Heart left ventricle (tissue), 16 donors: ENCODE measurements around the gene UFC1. TPM values are rescaled to one million over a fixed set of nuclear protein-coding genes. Genes with fewer than 3 reads are reported as not detected.

ENCODE experiments used
- ATAC-seq, 4 donors: fragments of 200-7000 bp; cut with Tn5 transposase; one replicate each; pipeline ENCODE4 v1.9.1; 2020 to 2022; ENCODE audit warnings: moderate library complexity in 4 of 4, mild to moderate bottlenecking in 3 of 4, moderate number of reproducible peaks in 1 of 4
- DNase-seq, 5 donors: peaks; one replicate each; pipeline ENCODE4 v3.0.0-alpha.2; 2020
- H3K27ac ChIP-seq, 12 donors: fragments of 200-600 bp; sonication (generic) in 4 of 12; one replicate each; pipeline versions ENCODE4 v1.5.0 to v1.8.0; 2016 to 2022; ENCODE audit warnings: mild to moderate bottlenecking in 2 of 12
- H3K27me3 ChIP-seq, 9 donors: fragments of 200-600 bp; sonication (generic) in 2 of 9; one replicate each; pipeline versions ENCODE4 v1.5.1 to v1.8.0; 2016 to 2022; ENCODE audit warnings: mild to moderate bottlenecking in 3 of 9
- H3K36me3 ChIP-seq, 9 donors: fragments of 200-600 bp; sonication (generic) in 2 of 9; one replicate each; pipeline versions ENCODE4 v1.5.0 to v1.8.0; 2018 to 2022; ENCODE audit warnings: mild to moderate bottlenecking in 2 of 9
- H3K4me1 ChIP-seq, 12 donors: fragments of 200-600 bp; sonication (generic) in 4 of 12; one replicate each; pipeline versions ENCODE4 v1.5.0 to v1.8.0; 2016 to 2022; ENCODE audit warnings: mild to moderate bottlenecking in 3 of 12
- H3K4me3 ChIP-seq, 12 donors: fragments of 200-600 bp; sonication (generic) in 4 of 12; one replicate each; pipeline versions ENCODE4 v1.5.0 to v1.8.0; 2017 to 2022; ENCODE audit warnings: mild to moderate bottlenecking in 9 of 12, moderate library complexity in 4 of 12
- H3K9me3 ChIP-seq, 12 donors: fragments of 200-600 bp; sonication (generic) in 4 of 12; one replicate each; pipeline versions ENCODE4 v1.5.0 to v1.8.0; 2016 to 2022; ENCODE audit warnings: mild to moderate bottlenecking in 1 of 12
- POLR2A ChIP-seq, 2 donors: fragments of 450-650 bp; IDR thresholded peaks; one replicate each; pipeline ENCODE4 v1.6.1; 2017; ENCODE audit warnings: antibody characterized with exemption in 2 of 2, mild to moderate bottlenecking in 2 of 2, moderate library complexity in 2 of 2
- WGBS, 4 donors: extraction: QIAGEN DNeasy Blood & Tissue Kit in 2 of 4; methylation state at CpG; one replicate each; pipeline versions ENCODE4 v1.1.5 to v1.1.7; 2013 to 2018; 5-methylcytosine and 5-hydroxymethylcytosine counted together
- intact Hi-C, 10 donors: fragments of 100-400 bp; cut with DNase I; formaldehyde crosslinking; loops; one replicate each; pipeline versions ENCODE4 v1.11.1 to v1.14.2; 2022
- polyA plus RNA-seq, 2 donors: library from polyadenylated mRNA; stranded (reverse); fragments of 200-250 nt; gene quantifications; one replicate each; pipeline ENCODE4 v1.2.3, GENCODE V29; 2013
- total RNA-seq, 9 donors: library from RNA; depleted of rRNA in 2 of 9; stranded (reverse); fragments of >200 nt in 2 of 9; fragmentation: NEBNext Ultra II Directional in 3 of 9; extraction: Animal tissue kit (Norgen Biotek cat#: 25700) in 3 of 9; gene quantifications; one replicate each; pipeline versions ENCODE4 v1.1.0 to v1.2.4, GENCODE V29; 2016 to 2023
- TF ChIP-seq, protein P1 (sequence below), 12 donors: fragments of 200-600 bp; sonication (generic) in 4 of 12; IDR thresholded peaks; one replicate each; pipeline versions ENCODE4 v1.5.0 to v1.8.0; 2018 to 2022; ENCODE audit warnings: antibody characterized with exemption in 12 of 12, mild to moderate bottlenecking in 5 of 12
- donor health status: ischemic (EF 13 %, LVEDD 7.1; RV severe dilation, severe dysfunction).
- donor health status: healthy with polysubstance abuse.
- donor health status: DM: no; HTN: yes; CAD: no.
- donor health status: DM: no; HTN: no; CAD: no.
- donor health status: ischemic (EF 25% LVEDD 6.9; RV normal size, moderate dysfunction).
- donor health status: ischemic (EF 25% LVEDD 5.7; RV mildly dilated, moderate dysfunction).
- donor health status: healthy.
- donor health status: DM: yes; HTN: yes; CAD: no.
- donor health status: ischemic (EF 35%, LVEDD 5.7; RV mildly dilated, moderate dysfunction).
- donor health status: nonischemic (EF 11% LVEDD 7.7; RV severe dilation, severe dysfunction).
- donor health status: DM: yes; HTN: yes; CAD: no.
- donor health status: PGD.
- donor health status: ischemic (EF 29% LVEDD 5.4; RV normal size, mild dysfunction).
- donor health status: nonischemic (EF 23%, LVEDD 6.1; RV moderate dilation, normal function).

Gene UFC1
- total and polyA plus RNA-seq, 11 donors: 54.4 to 131 (median 73.2) TPM

DNA sequence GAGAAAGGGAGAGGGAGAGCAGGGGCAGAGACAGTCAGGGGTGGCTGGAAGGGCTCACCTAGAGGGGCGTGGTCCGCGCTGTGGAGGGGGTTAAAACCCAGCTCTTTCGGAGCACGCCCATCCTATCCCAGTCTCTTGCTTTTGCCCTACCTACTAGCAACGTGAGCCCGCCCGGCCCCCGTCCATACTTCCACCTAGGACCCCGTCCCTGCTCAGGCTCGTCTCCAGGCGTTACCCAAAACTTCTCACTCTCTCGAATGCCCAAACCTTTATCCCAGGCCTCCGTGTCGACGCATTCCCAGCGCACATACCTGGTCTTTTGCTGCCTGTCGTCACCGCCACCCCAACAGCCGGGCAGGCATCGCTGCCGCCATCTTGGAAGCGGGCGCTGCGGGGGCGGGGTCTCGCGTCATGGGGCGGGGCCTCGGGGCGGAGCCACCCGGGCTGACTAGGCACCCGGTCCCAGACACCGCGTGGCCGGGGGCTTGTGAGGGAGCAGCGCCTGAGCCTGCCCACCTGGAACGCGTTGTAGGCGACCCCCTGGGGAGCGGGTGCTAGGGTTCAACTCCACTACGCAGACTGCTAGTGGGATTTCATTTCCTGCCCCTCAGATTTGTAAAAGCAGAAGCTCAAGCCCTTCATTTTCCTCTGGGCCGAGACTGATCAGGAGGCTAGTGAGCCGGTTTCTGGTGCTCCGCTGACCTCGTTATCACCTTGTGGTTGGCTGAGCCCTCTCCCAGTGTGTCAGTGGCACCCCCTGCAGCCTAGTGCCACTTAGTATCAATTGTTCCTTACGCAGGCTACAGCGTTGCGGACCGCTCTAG is 23.5 kb downstream of the UFC1 start, which contains the start of gene B4GALT3:
Gene B4GALT3 (minus strand): TSS at position 396 of the 824 bp plus-strand sequence. CDS start 1,447 bp downstream, outside the sequence.
- TF ChIP-seq, protein P1, sequence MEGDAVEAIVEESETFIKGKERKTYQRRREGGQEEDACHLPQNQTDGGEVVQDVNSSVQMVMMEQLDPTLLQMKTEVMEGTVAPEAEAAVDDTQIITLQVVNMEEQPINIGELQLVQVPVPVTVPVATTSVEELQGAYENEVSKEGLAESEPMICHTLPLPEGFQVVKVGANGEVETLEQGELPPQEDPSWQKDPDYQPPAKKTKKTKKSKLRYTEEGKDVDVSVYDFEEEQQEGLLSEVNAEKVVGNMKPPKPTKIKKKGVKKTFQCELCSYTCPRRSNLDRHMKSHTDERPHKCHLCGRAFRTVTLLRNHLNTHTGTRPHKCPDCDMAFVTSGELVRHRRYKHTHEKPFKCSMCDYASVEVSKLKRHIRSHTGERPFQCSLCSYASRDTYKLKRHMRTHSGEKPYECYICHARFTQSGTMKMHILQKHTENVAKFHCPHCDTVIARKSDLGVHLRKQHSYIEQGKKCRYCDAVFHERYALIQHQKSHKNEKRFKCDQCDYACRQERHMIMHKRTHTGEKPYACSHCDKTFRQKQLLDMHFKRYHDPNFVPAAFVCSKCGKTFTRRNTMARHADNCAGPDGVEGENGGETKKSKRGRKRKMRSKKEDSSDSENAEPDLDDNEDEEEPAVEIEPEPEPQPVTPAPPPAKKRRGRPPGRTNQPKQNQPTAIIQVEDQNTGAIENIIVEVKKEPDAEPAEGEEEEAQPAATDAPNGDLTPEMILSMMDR (IDR thresholded peaks at IDR 0.05): peak in 4 of 12 donors; percentile 8 to 40 (median 19)
- TF ChIP-seq POLR2A (IDR thresholded peaks at IDR 0.05): peak; percentile 48 to 91
- H3K36me3 ChIP-seq: peaks cover 0 to 37% (median 34%) of the 10 kb centered on the region in 9 donors
- intact Hi-C loops: no loop called here
- H3K4me1 ChIP-seq: peaks cover 6 to 55% (median 28%) of the 10 kb centered on the region in 12 donors
- ATAC-seq: peak; percentile 91 to 97 (median 96)
- H3K27ac ChIP-seq: peak within 1 kb of the TSS; percentile 60 to 95 (median 89)
- H3K4me3 ChIP-seq: peak within 1 kb of the TSS; percentile 61 to 100 (median 78)
- H3K9me3 ChIP-seq: no peaks in the 10 kb centered on the region
- WGBS, 4 donors: 3 to 5% (median 4%) methylated on average over 47 to 50 of the region's 50 CpGs
- DNase-seq: peak; percentile 90 to 96 (median 92)
- H3K27me3 ChIP-seq: no peaks in the 10 kb centered on the region

DNA sequence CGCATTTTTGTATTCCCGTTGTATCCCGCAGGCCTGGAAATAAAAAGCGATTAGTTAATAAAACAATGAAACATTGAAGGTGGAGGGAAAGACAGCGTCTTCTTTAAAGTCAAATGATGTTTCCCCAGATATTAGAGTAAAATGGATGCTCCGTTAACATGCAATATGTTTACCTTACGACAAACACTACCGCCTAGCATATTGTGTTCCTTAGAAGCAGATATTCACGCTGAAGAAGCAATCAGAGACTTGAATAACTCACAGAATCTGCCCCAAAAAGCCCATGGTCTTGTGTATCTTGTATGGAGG is 24.1 kb downstream of the UFC1 start:
- WGBS, 4 donors: 51 to 59% (median 56%) methylated on average over 9 of the region's 9 CpGs
- Histone ChIP-seq H3K4me1 (peaks cover 4 to 55% (median 22%) of the 10 kb centered on the region in 12 donors), H3K4me3 (peak overlapping the region in 10 of 12 donors; percentile 67 to 96 (median 78)), H3K36me3 (peaks cover 0 to 32% (median 30%) of the 10 kb centered on the region in 9 donors), H3K27me3 (no peaks in the 10 kb centered on the region), H3K27ac (peak overlapping the region in 11 of 12 donors; percentile 60 to 95 (median 89)), H3K9me3 (no peaks in the 10 kb centered on the region)
- DNase-seq: peak in 1 of 5 donors; percentile 1
- TF ChIP-seq, protein P1 (IDR thresholded peaks at IDR 0.05): no peak
- TF ChIP-seq POLR2A (IDR thresholded peaks at IDR 0.05): no peak
- ATAC-seq: no peak
- intact Hi-C loops: no loop called here

DNA sequence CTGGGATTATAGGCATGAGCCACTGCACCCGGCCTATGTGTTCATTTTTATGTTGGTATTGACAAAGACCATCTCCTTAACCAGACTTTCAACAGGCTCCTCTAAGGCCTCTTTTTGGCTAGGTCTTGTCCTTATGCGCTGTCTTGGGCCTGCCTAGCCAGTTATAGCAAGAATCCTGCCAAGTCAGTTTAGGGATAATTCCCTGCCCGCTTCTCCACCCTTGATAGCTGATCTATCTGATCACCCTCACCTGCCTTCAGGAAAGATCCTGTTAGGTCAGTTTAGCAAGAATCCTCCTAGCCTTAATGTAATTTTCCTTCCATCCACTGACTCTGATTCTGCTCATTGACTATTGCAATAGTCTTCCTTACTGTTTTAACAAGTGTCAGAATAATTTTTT is 25.9 kb downstream of the UFC1 start:
- Histone ChIP-seq H3K36me3 (peaks cover 0 to 14% (median 12%) of the 10 kb centered on the region in 9 donors), H3K4me1 (peaks cover 0 to 63% (median 19%) of the 10 kb centered on the region in 12 donors), H3K4me3 (no peak overlapping the region), H3K27ac (no peak overlapping the region), H3K9me3 (no peaks in the 10 kb centered on the region), H3K27me3 (no peaks in the 10 kb centered on the region)
- TF ChIP-seq, protein P1 (IDR thresholded peaks at IDR 0.05): no peak
- TF ChIP-seq POLR2A (IDR thresholded peaks at IDR 0.05): no peak
- DNase-seq (no peak), ATAC-seq (no peak)
- intact Hi-C loops: no loop called here
- WGBS, 4 donors: 96 to 97% (median 97%) methylated on average over 3 of the region's 3 CpGs

DNA sequence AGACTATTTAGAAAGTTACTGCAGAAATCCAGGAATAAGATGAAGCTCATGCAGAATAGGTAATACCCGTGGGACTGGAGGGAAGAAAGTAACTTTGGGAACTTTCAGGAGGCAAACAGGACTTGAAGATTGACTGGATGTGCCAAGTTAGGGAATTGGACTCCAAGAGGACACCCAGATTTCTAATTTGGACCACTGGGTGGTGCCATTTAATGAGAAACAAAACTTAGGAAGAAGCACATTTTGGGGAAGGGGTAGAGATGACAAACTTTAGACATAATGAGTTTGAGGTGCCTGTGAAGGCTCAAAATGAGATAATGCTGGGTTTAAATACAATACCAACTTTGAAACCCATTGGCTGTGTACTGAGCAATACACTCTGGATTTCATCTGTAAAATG is 26.9 kb downstream of the UFC1 start:
- Histone ChIP-seq H3K36me3 (peaks cover 0 to 4% (median 2%) of the 10 kb centered on the region in 9 donors), H3K9me3 (no peaks in the 10 kb centered on the region), H3K27ac (peak overlapping the region in 1 of 12 donors; percentile 92), H3K4me1 (peaks cover 0 to 71% (median 26%) of the 10 kb centered on the region in 12 donors), H3K4me3 (no peak overlapping the region), H3K27me3 (no peaks in the 10 kb centered on the region)
- intact Hi-C loops: no loop called here
- TF ChIP-seq, protein P1 (IDR thresholded peaks at IDR 0.05): peak in 7 of 12 donors; percentile 7 to 36 (median 30)
- TF ChIP-seq POLR2A (IDR thresholded peaks at IDR 0.05): no peak
- ATAC-seq (no peak), DNase-seq (no peak)
- 44 to 80% (median 68%) methylated on average over 1 of the region's 1 CpG for WGBS, 4 donors
